Stimulated activated CD4-positive, alpha-beta T cell treated with anti-CD3 and anti-CD28 coated beads, Interleukin-15, amount 100 ng/mL, for 48 hours (primary cell): ENCODE results near the gene STXBP6.
"Not testable (repeated sequence)": the region's sequence is repeated elsewhere in the genome, so short reads cannot be mapped to it uniquely, and the experiment has no call there.

Experiments
- DNase-seq, 2 donors: peaks; one replicate each; pipeline ENCODE4 v3.0.0-alpha.2; 2020; ENCODE audit warnings: low read depth in 2 of 2

STXBP6 gene

DNA sequence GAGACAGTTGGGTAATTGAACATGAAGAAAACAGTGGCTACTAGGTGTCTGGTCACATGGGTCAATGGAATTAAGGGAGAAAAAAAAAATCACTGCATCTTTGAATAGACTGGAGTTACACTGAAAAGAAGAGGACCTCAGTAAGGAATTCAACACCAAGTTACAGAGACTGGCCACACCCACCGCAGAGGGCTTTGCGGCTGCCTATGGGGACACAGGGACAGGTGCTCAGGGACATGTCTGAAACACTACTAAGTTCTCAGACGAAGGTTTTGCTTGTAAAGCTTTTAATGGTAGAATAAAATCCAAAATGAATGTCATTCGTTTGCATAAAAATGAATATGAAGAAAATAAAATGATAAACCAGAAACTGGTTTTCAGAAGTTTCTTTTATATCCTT lies 93.8 kb downstream of the STXBP6 start:
- DNase-seq, result no peak

DNA sequence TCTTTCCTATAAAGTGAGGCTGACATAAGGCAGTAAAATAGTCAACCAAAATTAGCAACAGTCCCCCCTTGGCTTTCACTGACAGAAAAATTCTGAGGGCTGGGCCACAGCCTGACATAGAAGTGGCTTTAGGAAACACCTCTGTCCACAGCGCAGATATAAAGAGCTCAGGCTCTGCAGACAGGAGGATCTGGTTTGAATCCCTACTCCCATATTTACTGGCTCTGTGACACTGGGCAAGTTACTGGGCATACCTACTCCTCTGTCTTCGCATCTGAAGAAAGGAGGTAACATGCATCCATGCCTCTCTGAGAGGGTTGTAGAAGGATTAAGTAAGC lies 95.3 kb downstream of the STXBP6 start:
- no peak for DNase-seq

DNA sequence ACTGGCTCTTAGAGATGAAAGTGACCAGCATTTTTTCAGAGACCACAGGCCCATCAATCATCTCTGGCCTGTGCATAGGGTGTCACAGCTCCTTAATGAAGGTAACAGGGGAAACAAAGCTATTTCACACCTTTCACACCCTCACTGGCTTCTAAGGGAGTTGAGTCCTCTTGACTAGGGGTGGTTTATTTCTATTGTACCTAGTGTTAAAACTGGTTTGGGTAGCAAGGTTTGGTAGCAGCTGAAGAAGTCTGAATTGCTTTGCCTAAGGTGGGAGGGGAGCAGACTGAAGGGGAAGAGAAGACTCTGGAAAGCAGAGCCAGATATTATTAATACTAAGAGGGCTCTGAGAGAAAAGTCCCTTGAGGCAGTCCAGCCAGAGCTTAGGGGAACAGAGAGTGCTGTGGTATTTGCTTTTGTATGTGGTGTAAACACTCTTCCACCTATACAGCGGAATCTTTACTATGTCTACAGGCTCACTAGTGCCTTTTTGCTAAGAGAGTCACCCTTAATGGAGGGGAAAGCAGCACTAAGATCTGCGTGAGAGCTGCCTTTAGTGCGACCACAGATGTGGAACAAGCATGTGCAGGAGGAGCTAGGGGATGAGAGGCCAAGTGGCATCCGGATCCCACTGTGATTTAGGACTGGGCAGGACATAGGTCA lies 95.8 kb downstream of the STXBP6 start:
- no peak for DNase-seq

DNA sequence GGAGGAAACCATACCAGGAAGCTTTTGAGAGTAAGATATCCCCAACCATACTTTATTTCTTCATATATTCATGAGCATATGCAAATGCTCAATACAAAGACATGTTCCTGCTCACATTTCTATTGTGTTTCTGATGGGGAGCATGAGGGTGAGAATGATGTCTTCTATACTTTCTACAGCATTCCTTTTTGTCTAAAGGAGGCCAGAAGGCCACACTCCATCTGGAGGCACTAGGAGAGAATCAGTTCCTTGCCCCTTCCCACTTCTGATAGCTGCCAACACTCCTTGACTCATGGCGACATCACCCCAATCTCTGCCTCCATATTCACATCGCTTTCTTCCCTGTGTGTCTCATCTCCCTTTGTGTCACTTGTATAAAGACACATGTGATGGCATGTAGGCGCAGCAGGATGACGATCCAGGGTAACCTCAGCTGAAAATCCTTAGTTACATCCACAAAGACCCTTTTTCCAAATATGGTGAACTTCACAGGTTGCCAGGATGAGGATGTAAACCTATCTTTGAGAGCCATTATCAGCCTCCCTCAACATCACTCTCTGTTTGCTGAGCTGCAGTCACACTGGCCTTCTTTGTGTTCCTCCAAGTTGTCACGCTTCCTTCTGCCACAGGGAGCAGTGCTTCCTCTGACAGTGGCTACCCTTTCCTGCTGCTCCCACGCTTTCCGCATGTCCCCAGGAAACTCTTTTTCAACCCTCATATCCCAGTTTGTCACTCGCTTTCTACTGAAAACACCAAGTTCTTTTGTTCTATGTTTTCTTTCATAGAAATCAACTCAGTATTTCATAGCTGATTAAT lies 96.9 kb downstream of the STXBP6 start:
- DNase-seq, result no peak

DNA sequence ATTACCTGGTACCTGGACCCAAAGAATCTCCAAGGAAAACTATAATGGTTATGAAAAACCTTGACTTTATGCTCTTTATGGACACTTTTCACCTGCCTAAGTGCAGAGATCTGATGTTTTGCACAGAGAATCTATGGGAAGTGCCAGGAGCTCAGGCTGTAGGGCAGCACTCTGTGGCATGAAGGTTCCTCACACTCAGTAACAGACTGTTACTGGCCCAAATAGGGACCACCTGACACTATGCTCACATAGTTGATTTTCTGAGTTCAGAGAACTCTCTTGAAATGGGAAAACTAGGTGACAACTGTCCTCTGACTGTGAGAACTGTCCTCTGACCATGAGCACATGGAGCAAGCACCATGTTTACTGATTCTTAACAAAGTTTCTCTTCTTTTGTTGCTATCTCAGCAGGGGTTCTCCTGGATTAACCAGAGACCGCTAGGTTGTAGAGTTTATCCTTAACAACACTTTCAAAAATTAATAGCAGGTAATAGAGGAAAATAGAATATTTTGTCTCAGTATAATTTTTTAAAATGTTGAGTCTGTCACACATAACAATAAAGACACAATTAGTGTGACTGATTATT lies 101.6 kb downstream of the STXBP6 start:
- DNase-seq, result no peak

DNA sequence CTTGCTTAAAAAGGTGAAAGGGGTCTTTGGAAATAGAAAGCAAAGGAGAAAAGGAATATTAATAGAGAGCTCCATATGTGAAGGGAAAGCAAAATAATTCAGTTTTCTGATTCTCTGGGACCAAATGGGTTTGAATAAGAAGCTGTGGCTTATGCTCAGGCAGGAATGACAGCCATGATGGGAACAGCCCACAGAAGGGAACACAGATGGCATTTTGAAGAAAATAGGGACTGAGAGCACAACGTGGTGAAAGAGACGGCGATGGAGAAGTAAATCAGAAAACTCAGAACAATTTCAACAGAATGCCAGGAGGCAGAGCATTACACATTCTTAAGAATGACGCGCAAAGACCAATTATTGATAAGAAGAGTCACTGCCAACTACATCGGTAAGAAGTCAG lies 102.8 kb downstream of the STXBP6 start:
- no peak for DNase-seq

DNA sequence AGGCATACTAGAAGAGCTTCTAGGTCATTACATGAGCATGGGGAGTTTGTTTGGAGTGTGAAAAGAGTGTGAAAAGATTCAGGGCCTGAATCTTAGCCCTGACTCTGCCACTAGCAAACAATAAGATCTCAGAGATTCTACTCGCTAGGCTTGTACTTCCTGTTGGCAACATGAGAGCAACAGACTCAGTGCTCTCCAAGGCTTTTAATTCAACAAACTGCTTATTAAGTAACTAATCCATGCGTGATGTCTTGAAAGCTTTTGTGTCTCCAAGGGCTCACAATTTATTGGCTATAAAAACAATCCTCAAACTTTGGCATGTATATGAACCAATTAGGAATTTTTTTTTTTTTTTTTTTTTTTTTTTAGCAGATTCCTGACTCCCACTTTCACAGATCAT lies 105.1 kb downstream of the STXBP6 start:
- no peak for DNase-seq

DNA sequence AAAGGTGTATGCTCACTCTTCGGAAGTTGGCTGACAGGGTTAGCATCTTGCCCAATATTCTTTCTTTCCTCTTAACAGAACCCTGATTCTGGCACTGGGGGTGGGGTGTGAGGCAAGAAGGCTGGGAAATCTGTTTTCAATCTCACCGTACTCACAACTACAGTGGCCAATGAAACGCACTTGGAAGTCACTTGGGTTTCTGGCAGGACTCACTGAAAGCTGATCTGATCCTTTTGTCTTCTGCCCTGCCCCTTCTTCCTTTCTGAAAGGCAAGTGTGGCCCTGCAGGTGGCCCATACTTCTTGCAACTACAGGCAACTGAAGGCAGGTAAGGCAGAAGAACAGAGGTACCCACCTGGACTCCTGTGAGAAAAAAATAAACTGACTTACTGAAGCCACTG lies 106.9 kb downstream of the STXBP6 start:
- no peak for DNase-seq

DNA sequence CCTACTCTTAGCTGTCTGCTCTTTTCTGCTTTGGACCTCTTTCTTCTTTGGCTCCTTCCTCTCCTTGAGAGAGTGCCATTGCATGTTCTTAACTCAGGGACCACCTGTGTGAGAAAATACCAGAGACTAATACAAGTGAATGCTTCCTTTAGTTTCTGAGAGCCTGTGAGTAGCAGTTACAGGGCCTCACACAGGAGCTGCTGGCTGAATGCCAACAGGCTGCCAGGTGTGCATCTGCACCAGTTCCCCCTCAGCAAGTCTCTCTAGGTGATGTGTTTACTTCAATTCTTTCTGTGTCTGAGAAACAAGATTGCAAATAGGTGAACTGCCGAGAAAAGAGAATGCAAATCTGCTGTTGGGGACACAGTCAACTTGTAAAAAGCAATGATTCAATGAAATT lies 108.2 kb downstream of the STXBP6 start:
- DNase-seq, result no peak

DNA sequence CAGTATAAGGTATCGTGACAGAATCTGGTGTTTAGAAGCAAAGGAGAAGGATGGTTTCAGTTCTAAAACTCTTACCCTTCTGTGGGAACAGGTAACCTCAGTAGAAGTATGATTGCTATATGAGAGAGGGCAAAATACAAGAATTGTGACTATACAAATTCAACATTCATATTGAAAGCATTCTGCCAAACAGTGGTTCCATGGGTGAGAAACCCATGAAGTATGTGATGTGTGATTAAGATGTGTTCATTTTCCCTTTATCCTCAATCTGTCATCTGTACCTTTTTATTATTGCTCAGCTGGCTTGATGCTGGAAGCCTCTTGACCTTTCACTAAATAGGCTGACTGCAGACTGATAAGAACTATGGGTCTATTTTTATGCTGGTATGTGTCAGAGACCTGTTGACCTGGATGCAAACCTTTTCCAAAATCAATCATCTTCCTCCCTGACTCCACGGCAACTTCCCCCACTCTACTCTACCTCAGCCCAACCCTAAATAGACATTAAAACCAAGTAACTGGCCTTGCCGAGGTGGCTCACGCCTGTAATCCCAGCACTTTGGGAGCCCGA lies 109.6 kb downstream of the STXBP6 start:
- no peak for DNase-seq

DNA sequence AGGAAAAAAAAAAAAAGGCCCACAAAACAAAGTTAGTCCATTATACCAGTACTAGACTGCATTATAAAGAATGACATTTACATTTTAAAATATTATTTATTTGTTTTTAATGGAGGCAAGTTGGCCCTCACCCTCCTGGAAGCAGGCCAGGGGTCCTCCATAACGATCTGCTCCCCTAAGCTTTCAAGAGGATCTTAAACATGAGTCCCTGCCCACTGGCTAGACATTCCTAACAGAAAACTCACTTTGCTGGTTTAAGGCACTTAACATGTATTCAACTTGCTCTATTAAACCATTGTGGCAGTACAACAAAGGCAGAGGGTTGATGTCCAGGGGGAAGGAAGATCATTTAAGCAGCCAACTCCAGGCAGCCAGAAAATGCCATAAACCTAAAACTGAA lies 111.4 kb downstream of the STXBP6 start:
- no peak for DNase-seq

DNA sequence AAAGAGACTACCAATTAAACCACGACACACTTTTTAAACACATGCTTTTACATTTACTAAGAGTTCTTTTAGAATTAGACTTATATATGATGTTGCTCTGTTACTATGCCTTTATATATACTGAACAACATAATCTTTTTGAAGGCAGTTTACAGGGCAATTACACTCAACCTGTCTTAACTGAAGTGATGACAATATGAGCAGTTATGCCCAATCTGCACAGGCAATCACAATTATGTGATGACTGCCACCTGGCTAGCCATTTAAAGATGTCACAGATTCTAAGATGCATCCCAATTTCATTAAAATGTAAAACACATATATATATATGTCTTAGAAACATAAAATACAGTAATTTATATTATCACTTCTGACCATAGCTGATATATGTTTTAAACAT lies 112.6 kb downstream of the STXBP6 start:
- no peak for DNase-seq

DNA sequence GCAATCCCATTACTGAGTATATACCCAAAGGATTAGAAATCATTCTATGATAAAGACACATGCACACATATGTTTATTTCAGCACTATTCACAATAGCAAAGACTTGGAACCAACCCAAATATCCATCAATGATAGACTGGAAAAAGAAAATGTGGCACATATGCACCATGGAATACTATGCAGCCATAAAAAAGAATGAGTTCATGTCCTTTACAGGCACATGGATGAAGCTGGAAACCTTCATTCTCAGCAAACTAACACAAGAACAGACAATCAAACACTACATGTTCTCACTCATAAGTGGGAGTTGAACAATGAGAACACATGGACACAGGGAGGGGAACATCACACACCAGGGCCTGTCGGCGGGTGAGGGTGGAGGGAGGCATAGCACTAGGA lies 113.2 kb downstream of the STXBP6 start:
- not testable (repeated sequence) for DNase-seq

DNA sequence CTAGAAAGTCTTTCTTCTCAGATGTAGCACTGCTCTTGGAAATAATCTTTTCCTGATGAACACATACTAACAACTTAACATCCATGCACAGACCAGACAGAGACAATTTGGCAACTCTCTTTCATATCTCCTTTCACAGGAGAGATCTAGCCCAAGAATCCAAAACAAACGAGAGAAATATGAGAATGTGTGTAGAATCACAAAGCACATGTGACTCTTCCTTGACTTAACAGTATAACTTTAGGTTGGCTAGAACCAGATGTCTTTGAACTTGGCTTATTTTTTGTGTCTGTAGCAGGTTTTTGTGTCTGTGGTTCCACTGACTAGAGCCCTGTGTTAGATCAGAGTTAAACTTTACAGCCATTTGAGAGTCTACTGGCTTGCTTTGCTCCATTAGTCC lies 114.2 kb downstream of the STXBP6 start:
- DNase-seq, result no peak

DNA sequence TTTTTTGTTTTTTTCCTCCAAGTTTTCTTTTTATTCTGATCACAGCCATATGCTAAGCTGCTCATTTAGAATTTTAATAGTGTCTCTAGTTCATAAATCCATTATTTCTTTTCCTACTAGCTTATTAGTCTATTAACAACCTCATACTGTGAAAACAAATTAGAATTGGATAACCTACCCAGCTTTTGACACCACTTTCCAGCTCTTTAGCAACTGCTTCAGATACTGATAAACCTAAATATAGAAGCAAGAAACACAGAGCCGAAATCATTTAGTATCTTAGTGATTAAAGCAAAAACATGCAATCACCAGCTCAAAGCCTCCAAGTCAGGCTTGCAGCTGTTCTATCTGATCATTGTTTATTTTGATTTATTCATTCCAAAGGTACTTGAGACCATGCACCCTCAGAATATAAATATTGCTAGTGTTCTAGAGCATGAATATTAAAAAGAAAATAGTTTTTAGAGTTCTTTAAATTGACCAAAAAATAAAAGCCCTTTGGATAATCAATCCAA lies 121.5 kb downstream of the STXBP6 start:
- DNase-seq, result no peak

DNA sequence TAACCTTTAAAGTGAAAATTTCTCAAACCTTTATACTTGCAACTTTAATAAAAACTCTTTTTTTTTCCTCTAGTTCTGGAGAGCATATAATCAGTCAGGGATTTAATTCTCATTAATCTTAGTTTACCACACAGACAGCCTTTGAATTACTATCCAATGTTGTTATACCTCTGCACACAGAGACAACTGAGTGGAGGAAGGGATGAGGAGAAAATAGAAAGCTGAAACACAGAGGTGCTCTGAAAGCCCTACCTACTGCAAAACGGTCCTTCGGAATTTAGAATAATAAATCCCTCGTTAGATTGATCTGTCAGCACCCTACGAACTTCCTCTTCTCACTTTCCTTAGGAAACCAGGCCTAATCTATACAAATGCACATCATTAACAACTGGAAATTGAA lies 122.1 kb downstream of the STXBP6 start:
- no peak for DNase-seq

DNA sequence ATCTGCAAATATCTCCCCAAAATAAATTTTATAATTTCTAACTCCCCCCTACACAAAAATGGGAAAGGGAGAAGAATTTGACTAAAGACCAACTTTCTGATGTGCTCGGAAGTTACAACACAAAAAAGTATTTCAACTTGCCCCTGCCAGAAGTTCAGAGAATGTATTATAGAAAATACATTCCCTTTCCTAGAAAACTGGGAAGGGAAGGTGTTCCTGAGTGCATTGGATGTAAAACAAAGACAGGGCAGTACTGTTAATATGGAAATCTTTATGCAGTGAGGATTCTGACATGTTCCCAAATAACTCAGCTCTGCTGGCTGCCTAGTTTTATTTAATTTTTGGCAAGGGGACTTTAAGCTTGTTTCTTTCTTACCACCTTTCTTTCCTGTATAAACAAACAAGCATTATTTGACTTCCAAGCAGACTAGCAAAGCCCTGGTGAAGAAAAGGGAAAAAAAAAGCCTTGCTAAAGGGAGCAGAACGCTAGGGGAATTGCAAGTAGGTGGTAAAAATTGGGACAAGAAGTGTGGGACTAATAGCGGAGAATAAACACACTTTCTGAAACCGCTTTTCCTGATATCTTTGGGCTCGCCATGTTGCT lies 124.1 kb downstream of the STXBP6 start:
- no peak for DNase-seq

DNA sequence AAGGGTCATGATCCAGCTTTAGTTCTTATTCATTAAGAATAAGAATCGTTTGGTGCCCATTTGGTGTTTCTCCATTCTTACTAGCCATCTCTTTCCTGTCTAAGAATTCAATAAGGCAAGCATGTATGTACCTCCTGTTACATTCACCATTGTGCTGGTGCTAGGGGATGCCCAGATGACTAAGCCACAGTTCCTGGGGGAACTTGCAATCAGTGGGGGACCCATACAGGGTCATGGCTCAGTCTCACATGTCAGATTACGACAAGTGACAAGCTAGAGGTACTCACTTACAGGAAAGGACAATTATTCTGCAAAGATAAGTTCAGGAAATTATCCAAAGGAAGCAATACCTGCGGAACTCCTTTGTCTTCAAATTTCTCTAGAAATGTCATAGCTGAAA lies 125.4 kb downstream of the STXBP6 start:
- DNase-seq, result no peak

DNA sequence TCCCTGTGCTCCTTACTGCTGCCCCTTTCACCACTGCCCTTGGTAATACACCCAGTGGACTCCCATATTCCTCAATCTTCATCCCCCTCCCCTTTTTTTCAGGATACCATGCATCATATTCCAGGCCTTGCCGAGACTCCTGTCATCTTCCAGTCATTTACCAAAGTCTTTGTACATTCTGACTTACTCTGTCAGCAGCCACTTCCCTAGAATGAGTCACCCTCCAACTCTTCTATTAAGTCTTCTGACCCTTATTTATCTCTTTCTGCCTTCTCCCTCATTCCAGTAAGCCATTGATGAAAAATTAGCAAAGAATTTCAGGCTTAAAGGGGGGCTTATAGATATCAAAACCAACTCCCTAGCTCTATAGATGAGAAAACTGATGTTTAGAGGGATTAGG lies 128.0 kb downstream of the STXBP6 start:
- DNase-seq, result no peak

DNA sequence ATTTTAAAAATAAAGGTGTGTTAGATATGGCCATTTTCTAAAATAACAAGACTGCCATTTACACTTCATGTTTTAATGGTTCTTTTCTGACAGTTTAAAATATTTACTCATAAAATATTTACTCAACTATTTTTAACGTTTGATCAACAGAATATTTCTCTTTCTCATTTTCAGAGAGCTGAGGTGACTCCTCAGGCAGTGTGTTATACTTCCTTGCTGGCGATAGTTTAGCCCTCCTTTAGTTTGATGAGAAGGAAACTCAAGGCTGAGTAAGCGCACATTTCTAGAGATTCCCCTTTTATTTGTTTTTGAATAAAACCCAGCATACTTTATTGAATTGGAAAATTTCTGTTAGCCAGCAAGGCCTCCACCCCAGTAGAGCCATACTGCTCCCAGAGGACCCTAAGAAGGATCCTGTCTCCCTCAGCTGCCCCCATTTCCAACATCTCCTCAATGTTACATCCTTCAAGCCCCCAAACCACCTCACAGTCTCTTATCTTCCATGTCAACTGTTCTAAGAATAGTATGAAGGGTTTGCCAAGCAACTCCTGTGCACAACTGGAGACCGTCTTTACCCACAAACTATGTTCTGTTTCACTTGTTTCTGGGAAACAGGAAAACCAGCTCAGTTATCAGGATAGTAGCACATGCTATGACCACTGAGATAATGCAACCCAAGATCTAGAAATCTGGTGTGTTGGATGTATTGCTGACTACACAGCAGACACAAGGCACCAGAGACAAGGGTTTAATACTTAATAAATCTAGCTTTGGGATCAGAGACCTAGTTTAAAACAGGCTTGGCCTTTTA lies 129.5 kb downstream of the STXBP6 start:
- no peak for DNase-seq

DNA sequence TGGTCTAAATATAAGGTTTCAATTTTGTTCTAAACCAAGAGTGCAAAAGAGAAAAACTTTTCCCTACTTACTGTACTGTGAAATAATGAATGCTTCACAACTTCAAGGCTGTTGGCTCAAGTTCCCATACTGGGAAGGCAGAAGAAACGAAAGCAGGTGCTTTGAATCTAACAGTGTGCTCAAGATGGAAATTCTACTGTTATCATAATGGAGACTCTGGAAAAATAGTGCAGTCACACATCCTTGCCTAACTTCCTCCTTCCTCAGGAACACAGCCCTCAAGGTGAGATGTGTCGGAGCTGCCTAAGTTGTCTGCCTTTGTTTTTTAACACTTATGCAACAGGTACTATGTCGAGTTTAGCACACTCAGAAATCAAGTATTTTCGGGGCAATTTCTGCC lies 131.1 kb downstream of the STXBP6 start:
- DNase-seq, result no peak
